Activated CD4-positive, alpha-beta T cell treated with anti-CD3 and anti-CD28 coated beads, Interleukin-2, amount 50 U/mL, for 48 hours (primary cell): ENCODE measurements around the gene MYMK.

ENCODE experiments used
- DNase-seq, 2 experiments: peaks; one replicate each; pipeline ENCODE4 v3.0.0-alpha.2; 2020

MYMK gene

GRCh38 chr9:133533857-133534256 is 9.1 kb upstream of the MYMK start:
- no peak for DNase-seq

- peak; percentile 77 to 82 for DNase-seq
These were observed 8.3 kb upstream of the MYMK start for GRCh38 chr9:133532937-133533668.

GRCh38 chr9:133531293-133531692 is 6.5 kb upstream of the MYMK start:
- no peak for DNase-seq

DNA sequence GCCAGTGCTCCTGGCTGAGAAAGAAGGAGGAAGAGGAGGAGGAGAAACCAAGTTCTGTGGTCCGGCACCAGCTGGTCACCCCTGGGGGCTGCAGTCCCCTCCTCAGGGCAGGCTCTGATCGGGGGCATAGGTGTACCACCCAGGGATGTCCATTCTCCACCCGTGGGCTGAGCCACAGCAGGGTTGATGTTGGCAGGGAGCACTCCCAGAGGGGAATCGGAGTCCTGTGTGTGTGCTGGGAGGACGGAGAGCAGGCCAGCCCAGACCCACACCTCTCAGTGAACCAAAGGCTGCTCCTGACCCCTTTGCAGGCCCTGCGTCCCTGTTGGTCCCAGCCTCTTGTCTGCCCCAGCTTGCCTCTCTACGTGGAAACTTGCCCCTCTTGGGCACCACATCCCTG is 5.1 kb upstream of the MYMK start:
- no peak for DNase-seq

GRCh38 chr9:133529457-133529856 is 4.7 kb upstream of the MYMK start:
- no peak for DNase-seq

DNA sequence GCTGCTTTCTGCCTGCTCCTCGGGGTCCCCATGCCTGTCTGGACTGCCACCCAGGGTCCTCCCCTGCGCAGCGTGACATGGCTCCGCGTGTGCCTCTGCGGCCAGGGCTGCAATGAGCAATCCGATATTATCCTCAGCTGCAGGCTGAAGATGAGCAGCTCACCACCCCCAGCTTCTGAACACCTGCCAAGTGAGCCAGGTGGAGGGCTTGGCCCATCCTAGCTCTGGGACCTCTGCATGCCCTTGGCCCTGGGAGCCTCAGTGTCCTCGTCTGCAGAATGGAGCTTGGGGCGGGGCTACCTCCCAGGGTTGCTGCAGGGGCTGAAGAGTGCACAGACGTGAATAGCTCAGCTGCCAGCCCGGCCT is 4.1 kb upstream of the MYMK start:
- DNase-seq: no peak

GRCh38 chr9:133528001-133528875 is 3.5 kb upstream of the MYMK start:
- no peak for DNase-seq

DNA sequence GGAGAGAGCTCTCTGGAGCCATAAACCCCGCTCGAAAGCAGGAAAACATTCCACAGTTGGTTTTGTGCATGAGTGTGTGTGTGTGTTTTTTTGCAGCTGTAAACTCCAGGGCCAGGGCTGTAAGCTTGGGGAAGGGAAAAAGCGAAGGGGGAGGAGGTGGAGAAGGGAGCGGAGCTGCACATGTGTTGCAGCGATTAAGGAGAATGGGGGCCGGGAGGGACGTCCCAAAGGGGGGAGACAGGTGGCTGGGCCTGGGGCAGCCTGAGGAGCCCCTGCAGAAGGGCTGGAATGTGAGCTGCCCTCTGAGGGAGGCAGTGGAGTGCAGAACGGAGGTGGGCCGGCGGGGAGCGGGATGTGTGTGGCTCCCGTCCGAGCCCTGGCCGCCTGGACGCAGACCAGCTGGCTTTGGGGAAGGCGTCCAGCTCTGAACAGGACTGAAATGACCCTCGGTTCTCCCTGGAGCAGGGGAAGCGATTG is 2.7 kb upstream of the MYMK start:
- DNase-seq: no peak

GRCh38 chr9:133526721-133527321 is 2.1 kb upstream of the MYMK start:
- DNase-seq: no peak

- no peak for DNase-seq
These were observed 918 bp upstream of the MYMK start for GRCh38 chr9:133525677-133526076.

- no peak for DNase-seq
These were observed 613 bp downstream of the MYMK start for GRCh38 chr9:133524146-133524545.

GRCh38 chr9:133523106-133523505 is 1.7 kb downstream of the MYMK start:
- no peak for DNase-seq

DNA sequence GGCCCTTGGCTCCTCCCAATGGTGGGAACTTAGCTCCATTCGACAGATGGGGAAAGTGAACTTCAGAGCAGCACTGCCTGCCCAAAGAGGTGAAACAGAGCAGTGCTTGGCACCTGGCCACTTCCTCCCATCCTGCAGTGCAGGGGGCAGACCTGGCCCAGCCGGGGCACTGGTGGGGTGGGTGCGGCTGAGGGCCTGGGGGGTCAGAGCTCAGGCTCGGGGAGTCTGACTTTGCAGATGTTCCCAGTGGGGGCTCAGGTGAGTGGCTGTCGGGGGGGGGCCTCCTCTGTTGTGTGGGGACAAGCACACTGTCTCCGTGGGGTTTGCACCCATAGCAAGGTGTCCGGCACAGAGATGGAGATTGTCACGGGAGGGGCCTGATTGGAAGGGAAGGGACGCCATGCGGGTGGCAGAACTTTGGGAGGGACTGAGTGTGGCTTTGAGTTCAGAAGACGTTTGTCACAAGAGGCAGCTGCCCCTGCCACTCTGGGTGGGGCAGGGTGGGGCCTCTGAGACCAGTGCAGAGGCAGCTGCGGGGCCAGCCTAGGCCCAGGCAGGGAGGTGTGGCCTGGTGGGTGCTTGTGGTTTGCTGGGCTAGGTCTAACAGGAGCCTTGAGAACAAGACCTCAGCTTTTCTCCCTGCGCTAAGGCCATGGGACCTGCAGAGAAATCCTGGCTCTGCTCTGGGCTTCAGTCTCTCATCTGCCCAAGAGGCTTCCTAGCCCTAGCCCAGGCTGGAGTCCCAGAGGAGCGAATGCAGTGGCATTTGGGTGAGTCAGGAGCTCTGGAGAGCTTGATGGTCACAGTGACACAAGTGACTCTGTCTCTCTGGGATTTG is 2.5 kb downstream of the MYMK start:
- DNase-seq: no peak

DNA sequence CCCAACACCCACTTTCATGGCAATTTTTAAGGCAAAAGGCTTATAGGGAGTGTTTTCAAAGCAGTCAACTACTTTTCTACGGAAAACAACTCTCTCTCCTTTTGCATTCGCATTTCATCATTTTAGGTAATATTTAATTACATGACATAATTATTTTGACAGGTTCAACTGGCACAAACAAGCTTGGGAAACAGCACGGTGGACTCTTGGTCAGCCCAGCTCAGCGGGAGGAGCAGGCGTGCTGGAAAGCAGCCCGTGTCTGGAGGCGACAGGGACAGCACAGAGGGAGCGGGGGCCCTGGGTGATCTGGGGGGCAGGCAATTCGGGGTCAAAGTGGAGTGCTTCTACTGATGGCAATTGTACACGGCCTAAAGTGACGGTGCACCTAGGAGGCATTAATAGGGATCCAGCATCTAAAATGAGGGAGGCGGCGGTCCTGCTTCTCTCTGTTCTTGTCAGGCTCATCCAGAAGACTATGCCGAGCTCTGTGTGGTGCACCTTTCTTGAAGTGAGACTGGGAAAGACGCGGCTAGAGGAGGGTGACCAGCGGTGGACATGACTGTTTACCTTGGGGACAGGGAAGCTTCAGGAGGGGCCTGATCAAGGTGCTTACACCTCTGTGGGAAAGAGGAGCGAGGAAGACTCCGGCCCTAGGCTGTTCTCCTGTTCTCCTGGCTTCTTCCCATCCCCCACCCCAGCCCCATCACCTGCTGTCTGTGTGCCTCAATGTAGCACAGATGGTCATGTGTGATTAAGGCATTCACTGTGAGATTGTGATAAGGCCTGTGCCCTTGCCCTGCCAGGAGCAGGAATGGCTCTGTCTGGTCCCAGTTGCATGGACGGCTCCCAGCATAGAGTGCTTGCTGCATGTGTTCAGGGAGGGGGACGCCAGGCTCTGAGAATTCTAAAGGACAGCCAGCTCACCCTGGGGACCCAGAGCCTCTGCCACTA is 3.4 kb downstream of the MYMK start:
- DNase-seq: no peak

GRCh38 chr9:133520121-133520835 is 4.5 kb downstream of the MYMK start:
- no peak for DNase-seq

- no peak for DNase-seq
These were observed 5.1 kb downstream of the MYMK start for GRCh38 chr9:133519693-133520092.

DNA sequence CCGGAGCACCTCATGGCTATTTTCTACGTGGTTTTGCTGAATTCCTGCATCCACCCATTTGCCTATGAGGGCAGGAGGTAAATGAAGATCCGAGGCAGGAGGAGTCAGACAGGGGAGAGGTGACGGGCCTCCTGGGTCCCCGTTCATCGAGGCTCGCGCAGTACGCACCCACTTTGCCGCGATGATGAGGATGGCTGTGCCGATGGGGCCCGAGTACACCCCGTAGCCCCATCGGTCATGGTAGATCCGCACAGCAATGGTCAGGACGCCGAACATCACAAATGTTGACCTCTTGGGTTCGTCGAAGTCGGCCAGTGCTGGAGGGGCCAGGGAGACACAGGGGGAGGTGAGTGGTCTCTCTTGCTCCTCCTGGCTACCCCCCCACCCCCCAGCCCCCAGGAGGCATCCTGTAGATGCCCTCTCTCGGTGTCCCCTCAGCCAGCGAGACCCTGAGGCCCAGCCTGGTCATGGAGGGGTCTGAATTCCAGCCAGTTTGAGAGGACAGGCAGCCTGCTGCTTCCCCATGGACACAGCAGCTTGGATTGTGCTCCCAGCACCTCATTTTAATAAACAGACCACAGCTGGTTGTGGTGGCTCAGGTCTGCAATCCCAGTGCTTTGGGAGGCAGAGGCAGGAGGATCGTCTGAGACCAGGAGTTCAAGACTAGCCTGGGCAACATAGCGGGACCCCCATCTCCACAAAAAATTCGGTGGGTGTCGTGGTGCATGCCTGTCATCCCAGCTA is 5.9 kb downstream of the MYMK start:
- no peak for DNase-seq

GRCh38 chr9:133518200-133518599 is 6.6 kb downstream of the MYMK start:
- DNase-seq: no peak

- DNase-seq: no peak
These were observed 7.0 kb downstream of the MYMK start for GRCh38 chr9:133517711-133518110.

DNA sequence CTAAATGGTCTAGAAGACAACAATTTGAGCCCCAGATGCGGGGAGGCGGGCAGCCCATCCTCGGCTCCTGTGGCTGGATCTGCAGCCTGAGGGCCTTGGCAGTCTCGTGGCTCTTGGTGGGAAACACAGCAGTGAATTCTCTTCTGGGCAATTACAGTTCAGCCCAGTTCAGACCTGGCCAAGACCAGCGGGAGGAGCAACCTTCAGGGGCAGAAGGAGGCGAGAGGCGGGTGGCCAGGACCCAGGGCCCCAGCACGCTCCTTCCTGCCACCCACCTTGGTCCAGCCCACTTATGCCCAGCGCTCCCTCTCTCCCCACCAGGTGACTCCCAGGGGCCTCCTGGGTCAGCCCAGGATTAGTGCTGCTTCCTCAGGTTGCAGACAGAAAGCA is 7.8 kb downstream of the MYMK start:
- no peak for DNase-seq
